Progenitor cell of endocrine pancreas (in vitro differentiated cells): ENCODE data around the gene LRIT1. TPM values are rescaled to one million over a fixed set of nuclear protein-coding genes. Genes with fewer than 3 reads are reported as not detected.
A peak's percentile ranks its signal among the peaks of the same experiment; 100 is the strongest.
"Not testable (repeated sequence)": the region's sequence is repeated elsewhere in the genome, so short reads cannot be mapped to it uniquely, and the experiment has no call there.

Experiments
- DNase-seq: peaks from one replicate; pipeline ENCODE4 v3.0.0; 2021; ENCODE audit warnings: low spot score; ENCODE audit not compliant: unreplicated experiment
- H3K27ac Mint-ChIP-seq: 2 replicates; pipeline ENCODE4 v1.8.0; 2021; ENCODE audit warnings: mild to moderate bottlenecking, moderate library complexity, mixed read lengths
- H3K27me3 Mint-ChIP-seq: 2 replicates; pipeline ENCODE4 v1.8.0; 2021; ENCODE audit warnings: mixed read lengths
- H3K36me3 Mint-ChIP-seq: 2 replicates; pipeline ENCODE4 v1.8.0; 2022; ENCODE audit warnings: mixed read lengths; ENCODE audit not compliant: insufficient read depth
- H3K4me1 Mint-ChIP-seq: 2 replicates; pipeline ENCODE4 v1.8.0; 2021; ENCODE audit warnings: low read depth, mixed read lengths
- H3K4me3 Mint-ChIP-seq: 2 replicates; pipeline ENCODE4 v1.8.0; 2021; ENCODE audit warnings: low read depth, mild to moderate bottlenecking, moderate library complexity, mixed read lengths
- H3K9me3 Mint-ChIP-seq: 2 replicates; pipeline ENCODE4 v1.8.0; 2021; ENCODE audit warnings: low read depth, mixed read lengths
- long read RNA-seq: library from polyadenylated mRNA; unstranded; transcript quantifications from one replicate; pipeline ENCODE4 v2.0.0, GENCODE V29; 2020
- total RNA-seq: library from RNA; stranded (reverse); gene quantifications from 2 replicates; pipeline ENCODE4 v1.2.1, GENCODE V29; 2021
- TF ChIP-seq, protein P1 (sequence below): fragments of 200-600 bp; sonication (generic); IDR thresholded peaks from one replicate; pipeline ENCODE4 v1.5.0; 2021; ENCODE audit warnings: antibody characterized with exemption, mild to moderate bottlenecking; ENCODE audit not compliant: unreplicated experiment

The LRIT1 gene
- total RNA-seq: not detected in 2 replicates
- long read RNA-seq: 0 reads

GRCh38 chr10:84241185-84241790 lies at the start of gene LRIT1:
Gene LRIT1 (minus strand): TSS chr10:84241546. CDS start chr10:84241439, 107 bp downstream.
- Mint-ChIP-seq H3K27ac (no peak within 1 kb of the TSS), H3K36me3 (no peaks in the 10 kb centered on the region), H3K9me3 (no peaks in the 10 kb centered on the region), H3K4me3 (no peak within 1 kb of the TSS), H3K27me3 (peaks cover 34% of the 10 kb centered on the region), H3K4me1 (no peaks in the 10 kb centered on the region)
- TF ChIP-seq, protein P1, sequence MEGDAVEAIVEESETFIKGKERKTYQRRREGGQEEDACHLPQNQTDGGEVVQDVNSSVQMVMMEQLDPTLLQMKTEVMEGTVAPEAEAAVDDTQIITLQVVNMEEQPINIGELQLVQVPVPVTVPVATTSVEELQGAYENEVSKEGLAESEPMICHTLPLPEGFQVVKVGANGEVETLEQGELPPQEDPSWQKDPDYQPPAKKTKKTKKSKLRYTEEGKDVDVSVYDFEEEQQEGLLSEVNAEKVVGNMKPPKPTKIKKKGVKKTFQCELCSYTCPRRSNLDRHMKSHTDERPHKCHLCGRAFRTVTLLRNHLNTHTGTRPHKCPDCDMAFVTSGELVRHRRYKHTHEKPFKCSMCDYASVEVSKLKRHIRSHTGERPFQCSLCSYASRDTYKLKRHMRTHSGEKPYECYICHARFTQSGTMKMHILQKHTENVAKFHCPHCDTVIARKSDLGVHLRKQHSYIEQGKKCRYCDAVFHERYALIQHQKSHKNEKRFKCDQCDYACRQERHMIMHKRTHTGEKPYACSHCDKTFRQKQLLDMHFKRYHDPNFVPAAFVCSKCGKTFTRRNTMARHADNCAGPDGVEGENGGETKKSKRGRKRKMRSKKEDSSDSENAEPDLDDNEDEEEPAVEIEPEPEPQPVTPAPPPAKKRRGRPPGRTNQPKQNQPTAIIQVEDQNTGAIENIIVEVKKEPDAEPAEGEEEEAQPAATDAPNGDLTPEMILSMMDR: no peak
- no peak for DNase-seq

- no peak overlapping the region for H3K27ac Mint-ChIP-seq
- no peaks in the 10 kb centered on the region for H3K4me1 Mint-ChIP-seq
- H3K9me3 Mint-ChIP-seq: no peaks in the 10 kb centered on the region
- no peak overlapping the region for H3K4me3 Mint-ChIP-seq
- no peaks in the 10 kb centered on the region for H3K27me3 Mint-ChIP-seq
- no peak for DNase-seq
- TF ChIP-seq, protein P1: no peak
- no peaks in the 10 kb centered on the region for H3K36me3 Mint-ChIP-seq
Observed at GRCh38 chr10:84290235-84290634, 48.9 kb upstream of the LRIT1 start.

DNA sequence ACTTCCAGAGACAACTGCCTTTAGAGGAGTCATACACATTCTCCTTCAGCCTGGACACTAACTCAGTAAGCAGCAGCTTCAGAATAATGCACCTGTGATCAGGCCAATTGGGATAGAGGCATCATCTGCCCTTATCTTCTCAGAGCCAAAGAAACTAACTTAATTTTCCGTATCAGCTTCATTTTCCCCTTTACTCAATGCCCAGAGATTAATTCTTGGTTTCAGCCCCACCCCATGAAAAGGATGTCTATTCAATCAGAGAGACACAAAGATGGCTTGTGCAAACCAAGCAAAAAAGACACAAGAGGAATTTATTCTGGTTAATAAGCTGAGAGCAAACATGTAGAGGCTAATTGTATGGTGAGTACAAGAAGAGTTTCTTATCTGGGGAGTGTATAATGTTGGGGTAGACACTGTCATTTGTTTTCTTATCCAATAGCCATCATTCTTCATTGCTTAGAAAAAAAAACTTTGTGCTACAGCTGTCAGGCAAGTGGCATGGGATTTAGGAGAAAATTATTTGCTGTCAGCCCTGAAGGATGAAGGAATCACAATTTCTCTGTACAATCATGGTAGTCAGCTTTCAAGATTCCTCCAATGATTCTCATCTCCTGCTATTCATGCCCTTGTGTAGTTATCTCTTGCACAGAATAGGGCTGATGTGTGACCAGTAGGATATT lies 48.3 kb upstream of the LRIT1 start:
- Mint-ChIP-seq H3K4me1 (no peaks in the 10 kb centered on the region), H3K27me3 (no peaks in the 10 kb centered on the region), H3K36me3 (no peaks in the 10 kb centered on the region), H3K9me3 (no peaks in the 10 kb centered on the region), H3K4me3 (no peak overlapping the region), H3K27ac (no peak overlapping the region)
- TF ChIP-seq, protein P1: no peak
- no peak for DNase-seq

- no peak for DNase-seq
- no peaks in the 10 kb centered on the region for H3K4me1 Mint-ChIP-seq
- no peaks in the 10 kb centered on the region for H3K9me3 Mint-ChIP-seq
- H3K27ac Mint-ChIP-seq: no peak overlapping the region
- no peak overlapping the region for H3K4me3 Mint-ChIP-seq
- H3K36me3 Mint-ChIP-seq: no peaks in the 10 kb centered on the region
- H3K27me3 Mint-ChIP-seq: no peaks in the 10 kb centered on the region
- TF ChIP-seq, protein P1: no peak
Observed at GRCh38 chr10:84288151-84288550, 46.8 kb upstream of the LRIT1 start.

- Mint-ChIP-seq H3K36me3 (no peaks in the 10 kb centered on the region), H3K27ac (no peak overlapping the region), H3K9me3 (no peaks in the 10 kb centered on the region), H3K27me3 (no peaks in the 10 kb centered on the region), H3K4me1 (no peaks in the 10 kb centered on the region), H3K4me3 (no peak overlapping the region)
- no peak for DNase-seq
- TF ChIP-seq, protein P1: no peak
Observed at GRCh38 chr10:84286695-84287094, 45.3 kb upstream of the LRIT1 start.

DNA sequence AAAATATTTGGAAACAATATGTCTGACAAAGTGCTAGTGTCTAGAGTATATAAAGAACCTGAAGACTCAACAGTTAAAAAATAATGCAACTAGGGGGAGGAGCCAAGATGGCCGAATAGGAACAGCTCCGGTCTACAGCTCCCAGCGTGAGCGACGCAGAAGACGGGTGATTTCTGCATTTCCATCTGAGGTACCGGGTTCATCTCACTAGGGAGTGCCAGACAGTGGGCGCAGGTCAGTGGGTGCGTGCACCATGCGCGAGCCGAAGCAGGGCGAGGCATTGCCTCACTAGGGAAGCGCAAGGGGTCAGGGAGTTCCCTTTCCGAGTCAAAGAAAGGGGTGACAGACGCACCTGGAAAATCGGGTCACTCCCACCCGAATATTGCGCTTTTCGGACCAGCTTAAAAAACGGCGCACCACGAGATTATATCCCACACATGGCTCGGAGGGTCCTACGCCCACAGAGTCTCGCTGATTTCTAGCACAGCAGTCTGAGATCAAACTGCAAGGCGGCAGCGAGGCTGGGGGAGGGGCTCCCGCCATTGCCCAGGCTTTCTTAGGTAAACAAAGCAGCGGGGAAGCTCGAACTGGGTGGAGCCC lies 38.6 kb upstream of the LRIT1 start:
- H3K9me3 Mint-ChIP-seq, H3K27ac Mint-ChIP-seq, H3K4me1 Mint-ChIP-seq, H3K27me3 Mint-ChIP-seq, H3K36me3 Mint-ChIP-seq, DNase-seq: not testable (repeated sequence)
- H3K4me3 Mint-ChIP-seq: peak overlapping the region; percentile 70
